Measurements from ENCODE around the gene PSMC3IP. TPM values are rescaled to one million over a fixed set of nuclear protein-coding genes. Genes with fewer than 3 reads are reported as not detected.

Gene PSMC3IP
- total RNA-seq, 2 experiments from 2014 or later = 2.6 to 3.4 TPM

DNA sequence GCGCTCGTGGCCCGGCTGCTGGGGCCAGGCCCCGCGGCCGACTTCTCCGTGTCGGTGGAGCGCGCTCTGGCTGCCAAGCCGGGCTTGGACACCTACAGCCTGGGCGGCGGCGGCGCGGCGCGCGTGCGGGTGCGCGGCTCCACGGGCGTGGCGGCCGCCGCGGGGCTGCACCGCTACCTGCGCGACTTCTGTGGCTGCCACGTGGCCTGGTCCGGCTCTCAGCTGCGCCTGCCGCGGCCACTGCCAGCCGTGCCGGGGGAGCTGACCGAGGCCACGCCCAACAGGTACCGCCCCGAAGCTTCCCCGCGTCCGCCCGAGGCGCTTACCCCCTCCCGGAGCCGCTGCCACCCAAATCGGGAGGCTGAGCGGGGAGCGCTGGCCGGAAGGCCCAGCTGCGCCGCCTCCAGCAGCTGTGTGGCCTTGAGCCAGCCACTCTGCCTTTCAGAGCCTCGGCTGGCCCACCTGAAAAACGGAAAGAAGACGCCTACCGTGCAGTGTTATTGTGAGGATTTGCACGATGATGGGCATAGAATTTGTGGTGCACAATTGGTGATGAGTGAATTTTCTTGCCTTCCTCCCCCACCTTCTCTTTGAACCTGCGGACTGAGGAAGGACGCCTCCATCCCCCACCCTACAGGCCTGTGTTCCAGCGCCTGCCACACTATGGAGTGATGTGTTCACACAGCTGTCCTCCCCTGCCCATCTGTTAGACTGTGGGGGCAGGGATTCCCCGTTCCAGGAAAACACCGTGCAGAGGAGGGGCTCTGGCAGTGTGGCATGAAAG, 41.0 kb downstream of the PSMC3IP start:
- Histone ChIP-seq H3K9me3 (ENCODE audit: control insufficient read depth in 1 of 2, insufficient read depth in 1 of 2, low read length in 2 of 2) (no peaks in the 10 kb centered on the region), H3K4me1 (ENCODE audit: insufficient read depth, low read length) (peaks cover 45% of the 10 kb centered on the region), H3K27me3 (ENCODE audit: control insufficient read depth in 1 of 2, insufficient read depth in 2 of 2, low read length in 2 of 2) (no peaks in the 10 kb centered on the region), H3K36me3 (ENCODE audit: insufficient read depth, low read length) (no peaks in the 10 kb centered on the region), H3K27ac (ENCODE audit: low read depth in 1 of 2, low read length in 2 of 2) (no peak overlapping the region), H3K4me3 (ENCODE audit: low read length) (peak overlapping the region; percentile 64)
- H3K4me1 Mint-ChIP-seq (ENCODE audit: low read depth) = peaks cover 48% of the 10 kb centered on the region
- TF ChIP-seq, protein P1, sequence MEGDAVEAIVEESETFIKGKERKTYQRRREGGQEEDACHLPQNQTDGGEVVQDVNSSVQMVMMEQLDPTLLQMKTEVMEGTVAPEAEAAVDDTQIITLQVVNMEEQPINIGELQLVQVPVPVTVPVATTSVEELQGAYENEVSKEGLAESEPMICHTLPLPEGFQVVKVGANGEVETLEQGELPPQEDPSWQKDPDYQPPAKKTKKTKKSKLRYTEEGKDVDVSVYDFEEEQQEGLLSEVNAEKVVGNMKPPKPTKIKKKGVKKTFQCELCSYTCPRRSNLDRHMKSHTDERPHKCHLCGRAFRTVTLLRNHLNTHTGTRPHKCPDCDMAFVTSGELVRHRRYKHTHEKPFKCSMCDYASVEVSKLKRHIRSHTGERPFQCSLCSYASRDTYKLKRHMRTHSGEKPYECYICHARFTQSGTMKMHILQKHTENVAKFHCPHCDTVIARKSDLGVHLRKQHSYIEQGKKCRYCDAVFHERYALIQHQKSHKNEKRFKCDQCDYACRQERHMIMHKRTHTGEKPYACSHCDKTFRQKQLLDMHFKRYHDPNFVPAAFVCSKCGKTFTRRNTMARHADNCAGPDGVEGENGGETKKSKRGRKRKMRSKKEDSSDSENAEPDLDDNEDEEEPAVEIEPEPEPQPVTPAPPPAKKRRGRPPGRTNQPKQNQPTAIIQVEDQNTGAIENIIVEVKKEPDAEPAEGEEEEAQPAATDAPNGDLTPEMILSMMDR (IDR thresholded peaks at IDR 0.05) = no peak
- ATAC-seq (ENCODE audit: poor library complexity) = peak; percentile 44
- H3K36me3 Mint-ChIP-seq (ENCODE audit: low read depth) = peaks cover 5% of the 10 kb centered on the region
- H3K27me3 Mint-ChIP-seq = no peaks in the 10 kb centered on the region
- peak overlapping the region; percentile 71 for H3K27ac Mint-ChIP-seq
- CTCF ChIA-PET = interaction anchor here (1.4 to 2.1 kb wide), 3 partner anchors 9 to 42 kb away, joined by 3 to 13 read pairs (median 8); no protein-coding TSS in a partner anchor
- H3K9me3 Mint-ChIP-seq = no peaks in the 10 kb centered on the region
- H3K4me3 Mint-ChIP-seq = peak overlapping the region; percentile 91
- peak in 13 of 14 experiments; percentile 36 to 83 (median 64) for DNase-seq
- intact Hi-C loops (cut with DNase I, micrococcal nuclease) = loop anchor here in 1 of 2 experiments (2.0 kb wide), 1 partner anchor 26 kb away; the partner anchor contains the start of gene COASY
- POLR2A ChIA-PET = interaction anchor here (0.6 to 4.9 kb wide), 18 partner anchors 9 to 831 kb away, joined by 3 to 20 read pairs (median 4); partner anchors contain the start of genes CAVIN1, CNP, DHX58 and MLX

DNA sequence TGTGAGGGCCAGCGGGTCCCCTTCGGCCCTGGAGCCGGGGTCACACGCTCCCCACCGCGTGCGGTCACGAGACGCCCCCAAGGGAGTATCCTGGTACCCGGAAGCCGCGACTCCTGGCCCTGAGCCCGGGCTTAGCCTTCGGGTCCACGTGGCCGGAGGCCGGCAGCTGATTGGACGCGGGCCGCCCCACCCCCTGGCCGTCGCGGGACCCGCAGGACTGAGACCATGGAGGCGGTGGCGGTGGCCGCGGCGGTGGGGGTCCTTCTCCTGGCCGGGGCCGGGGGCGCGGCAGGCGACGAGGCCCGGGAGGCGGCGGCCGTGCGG, 41.5 kb downstream of the PSMC3IP start, which contains the start of gene NAGLU:
NAGLU (plus strand) TSS at position 194 of the 324 bp plus-strand sequence; CDS start at position 226, 32 bp downstream.
- H3K27ac ChIP-seq (ENCODE audit: low read depth in 1 of 2, low read length in 2 of 2) = peak within 1 kb of the TSS in 1 of 2 donors; percentile 10
- H3K36me3 Mint-ChIP-seq (ENCODE audit: low read depth) = peaks cover 5% of the 10 kb centered on the region
- ATAC-seq (ENCODE audit: poor library complexity) (peak; percentile 68), DNase-seq (peak; percentile 48 to 86 (median 73))
- TF ChIP-seq, protein P1 (IDR thresholded peaks at IDR 0.05) = no peak
- H3K36me3 ChIP-seq (ENCODE audit: insufficient read depth, low read length) = no peaks in the 10 kb centered on the region
- H3K27me3 Mint-ChIP-seq = no peaks in the 10 kb centered on the region
- peak within 1 kb of the TSS; percentile 64 for H3K4me3 ChIP-seq (ENCODE audit: low read length)
- ChIA-PET POLR2A (interaction anchor here (0.6 to 4.9 kb wide), 18 partner anchors 9 to 832 kb away, joined by 3 to 20 read pairs (median 4); partner anchors contain the start of genes CAVIN1, CNP, DHX58 and MLX), CTCF (interaction anchor here (1.7 to 2.1 kb wide), 2 partner anchors 8 to 42 kb away, joined by 8 to 13 read pairs; no protein-coding TSS in a partner anchor)
- no peaks in the 10 kb centered on the region for H3K9me3 Mint-ChIP-seq
- H3K4me1 Mint-ChIP-seq (ENCODE audit: low read depth) = peaks cover 48% of the 10 kb centered on the region
- H3K4me3 Mint-ChIP-seq = peak within 1 kb of the TSS; percentile 91
- H3K4me1 ChIP-seq (ENCODE audit: insufficient read depth, low read length) = peaks cover 45% of the 10 kb centered on the region
- no peaks in the 10 kb centered on the region for H3K27me3 ChIP-seq (ENCODE audit: control insufficient read depth in 1 of 2, insufficient read depth in 2 of 2, low read length in 2 of 2)
- intact Hi-C loops (cut with DNase I, micrococcal nuclease) = loop anchor here in 1 of 2 experiments (2.0 kb wide), 1 partner anchor 27 kb away; the partner anchor contains the start of gene COASY
- H3K9me3 ChIP-seq (ENCODE audit: control insufficient read depth in 1 of 2, insufficient read depth in 1 of 2, low read length in 2 of 2) = no peaks in the 10 kb centered on the region
- H3K27ac Mint-ChIP-seq = peak within 1 kb of the TSS; percentile 71

DNA sequence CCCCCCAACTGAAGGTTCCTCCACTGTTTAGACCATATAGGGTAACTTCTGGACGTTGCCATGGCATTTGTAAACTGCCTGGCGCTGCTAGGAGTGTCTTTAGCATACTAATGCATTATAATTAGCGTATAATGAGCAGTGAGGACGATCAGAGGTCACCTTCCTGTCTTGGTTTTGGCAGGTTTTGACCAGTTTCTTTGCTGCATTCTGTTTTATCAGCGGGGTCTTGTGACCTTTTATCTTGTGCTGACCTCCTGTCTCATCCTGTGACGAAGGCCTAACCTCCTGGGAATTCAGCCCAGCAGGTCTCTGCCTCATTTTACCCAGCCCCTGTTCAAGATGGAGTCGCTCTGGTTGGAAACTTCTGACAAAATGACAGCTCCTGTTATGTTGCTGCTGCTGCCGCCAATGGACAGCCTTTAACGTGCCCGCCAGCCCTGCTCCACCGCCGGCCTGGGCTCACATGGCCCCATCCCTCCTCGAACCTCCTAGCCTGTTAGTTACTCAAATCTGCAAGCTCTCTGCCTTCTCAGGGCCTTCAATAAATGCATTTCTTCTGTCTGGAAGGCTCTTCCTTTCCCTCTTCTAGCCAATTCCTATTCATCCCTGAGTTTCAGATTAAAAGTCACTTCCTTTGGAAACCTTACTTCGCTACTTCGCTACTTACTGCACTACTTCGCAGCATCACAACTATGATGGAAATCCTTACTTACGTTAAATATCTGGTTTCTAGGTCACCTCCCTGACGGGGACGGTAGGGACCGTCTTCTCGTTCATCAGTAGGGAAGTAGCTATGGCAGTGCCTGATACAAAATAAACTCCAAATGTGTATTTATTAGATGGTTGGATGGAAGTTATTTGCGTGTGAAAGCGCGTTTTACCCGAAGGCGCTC, 42.1 kb downstream of the PSMC3IP start:
- H3K27ac ChIP-seq (ENCODE audit: low read depth in 1 of 2, low read length in 2 of 2) = peak overlapping the region in 1 of 2 donors; percentile 10
- H3K4me3 ChIP-seq (ENCODE audit: low read length) = peak overlapping the region; percentile 64
- H3K27me3 ChIP-seq (ENCODE audit: control insufficient read depth in 1 of 2, insufficient read depth in 2 of 2, low read length in 2 of 2) = no peaks in the 10 kb centered on the region
- ChIA-PET CTCF (interaction anchor here (1.7 to 2.1 kb wide), 2 partner anchors 8 to 43 kb away, joined by 8 to 13 read pairs; no protein-coding TSS in a partner anchor), POLR2A (interaction anchor here (0.7 to 4.9 kb wide), 15 partner anchors 8 to 833 kb away, joined by 3 to 20 read pairs (median 4); partner anchors contain the start of genes CNP, DHX58, MLX and PSMC3IP)
- Mint-ChIP-seq H3K9me3 (no peaks in the 10 kb centered on the region), H3K36me3 (ENCODE audit: low read depth) (peaks cover 5% of the 10 kb centered on the region), H3K27ac (peak overlapping the region; percentile 31), H3K4me3 (peak overlapping the region; percentile 88), H3K4me1 (ENCODE audit: low read depth) (peaks cover 48% of the 10 kb centered on the region), H3K27me3 (no peaks in the 10 kb centered on the region)
- TF ChIP-seq, protein P1 (IDR thresholded peaks at IDR 0.05) = no peak
- intact Hi-C loops (cut with DNase I, micrococcal nuclease) = loop anchor here in 1 of 2 experiments (2.0 kb wide), 1 partner anchor 27 kb away; the partner anchor contains the start of gene COASY
- no peaks in the 10 kb centered on the region for H3K36me3 ChIP-seq (ENCODE audit: insufficient read depth, low read length)
- H3K9me3 ChIP-seq (ENCODE audit: control insufficient read depth in 1 of 2, insufficient read depth in 1 of 2, low read length in 2 of 2) = no peaks in the 10 kb centered on the region
- ATAC-seq (ENCODE audit: poor library complexity) (peak; percentile 12), DNase-seq (no peak)
- H3K4me1 ChIP-seq (ENCODE audit: insufficient read depth, low read length) = peaks cover 45% of the 10 kb centered on the region

All from CD4-positive, alpha-beta T cell (primary cell).